GM13977 (cell line): ENCODE results near the gene FCRLA.

ENCODE experiments used
- DNase-seq: peaks from one replicate; pipeline ENCODE4 v3.0.0; 2012; ENCODE audit warnings: low spot score
- CTCF ChIP-seq: IDR thresholded peaks from 2 replicates; pipeline ENCODE4 v1.5.1; 2012; ENCODE audit warnings: mild to moderate bottlenecking, control low read depth; ENCODE audit not compliant: insufficient read depth; ENCODE audit errors: extremely low read depth, missing control alignments
- in situ Hi-C: fragments of 300-500 bp; cut with MboI; formaldehyde crosslinking; loops from one replicate; pipeline ENCODE4 v1.12.0; 2022; ENCODE audit warnings: low sequenced_read_pairs, low pct_unique_long_range_greater_than_20kb, mixed read lengths, inconsistent platforms; ENCODE audit not compliant: unreplicated experiment

FCRLA gene

GRCh38 chr1:161722406-161722805 is 15.4 kb downstream of the FCRLA start:
- no peak for DNase-seq

DNA sequence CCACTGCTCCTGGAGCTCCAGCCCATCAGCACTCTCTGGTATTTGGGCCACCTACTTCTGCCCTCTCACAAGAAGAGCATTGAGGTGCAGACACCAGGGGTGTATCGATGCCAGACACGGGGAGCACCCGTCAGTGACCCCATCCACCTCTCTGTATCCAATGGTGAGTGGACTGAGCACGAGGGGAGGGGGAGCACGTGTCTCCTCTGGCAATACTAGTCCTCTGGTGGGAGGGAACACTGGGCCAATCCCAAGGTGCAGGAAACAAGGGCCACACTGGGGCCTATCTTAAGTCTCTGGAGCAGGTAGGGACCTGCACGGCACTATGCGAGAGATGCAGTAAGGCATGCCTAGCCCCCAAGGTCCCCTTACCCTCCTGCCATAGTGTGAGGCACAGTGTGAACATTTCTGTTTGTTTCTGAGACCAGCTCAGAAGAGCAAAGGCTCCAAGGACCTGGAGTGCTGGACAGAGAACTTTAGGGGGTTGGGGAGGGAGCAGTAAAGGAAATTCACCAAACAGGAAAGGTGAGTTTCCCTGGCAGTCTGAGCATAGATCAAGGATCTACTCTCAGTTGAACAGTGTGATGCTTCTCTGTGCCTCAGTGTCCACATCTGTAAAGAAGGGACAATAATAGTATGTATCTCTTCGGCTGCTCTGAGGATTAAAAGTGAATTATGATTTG is 16.6 kb downstream of the FCRLA start:
- in situ Hi-C loops, result loop anchor here (25.0 kb wide), 1 partner anchor 536 kb away; the partner anchor contains the start of genes ADAMTS4 and B4GALT3

More at GRCh38 chr1:161722406-161722805, 15.4 kb downstream of the FCRLA start:
- TF ChIP-seq CTCF, result no peak
- in situ Hi-C loops, result loop anchor here (25.0 kb wide), 1 partner anchor 535 kb away; the partner anchor contains the start of genes ADAMTS4 and B4GALT3

GRCh38 chr1:161725258-161725907 is 18.4 kb downstream of the FCRLA start:
- peak; percentile 22 for DNase-seq
- in situ Hi-C loops, result loop anchor here (25.0 kb wide), 1 partner anchor 88 kb away; the partner anchor contains the start of gene FCGR3B

More for the DNA sequence above, 16.6 kb downstream of the FCRLA start:
- TF ChIP-seq CTCF, result no peak
- no peak for DNase-seq

DNA sequence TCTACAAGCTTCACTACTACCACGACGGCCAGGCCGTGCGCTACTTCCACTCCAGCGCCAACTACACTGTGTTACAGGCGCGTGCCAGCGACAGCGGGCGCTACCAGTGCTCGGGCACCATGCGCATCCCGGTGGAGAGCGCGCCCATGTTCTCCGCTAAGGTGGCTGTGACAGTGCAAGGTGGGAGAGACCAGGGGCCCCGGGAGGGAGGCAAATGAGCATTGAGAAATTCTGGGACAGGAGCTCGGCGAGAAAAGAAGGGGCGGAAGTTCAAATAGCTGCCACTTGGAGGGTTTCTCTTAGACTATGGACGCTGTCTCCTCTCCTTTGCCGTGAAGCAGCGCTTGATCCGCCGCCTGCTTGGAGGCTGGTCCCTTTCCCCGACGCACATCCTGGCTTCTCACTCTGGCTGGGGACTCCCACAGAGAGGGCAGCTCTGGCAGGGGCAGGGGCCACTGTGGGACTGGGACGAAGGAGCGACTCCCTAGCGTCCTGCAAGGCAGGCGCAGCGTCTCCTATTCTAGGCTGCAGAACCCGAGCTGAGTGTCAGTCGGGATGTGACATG is 19.0 kb downstream of the FCRLA start:
- no peak for TF ChIP-seq CTCF
- in situ Hi-C loops, result loop anchor here (25.0 kb wide), 1 partner anchor 89 kb away; the partner anchor contains the start of gene FCGR3B
- DNase-seq, result peak; percentile 38

- no peak for TF ChIP-seq CTCF
- DNase-seq, result peak; percentile 87
- in situ Hi-C loops, result loop anchor here (25.0 kb wide), 1 partner anchor 89 kb away; the partner anchor contains the start of gene FCGR3B
Measured at GRCh38 chr1:161726473-161727255, 19.6 kb downstream of the FCRLA start.

DNA sequence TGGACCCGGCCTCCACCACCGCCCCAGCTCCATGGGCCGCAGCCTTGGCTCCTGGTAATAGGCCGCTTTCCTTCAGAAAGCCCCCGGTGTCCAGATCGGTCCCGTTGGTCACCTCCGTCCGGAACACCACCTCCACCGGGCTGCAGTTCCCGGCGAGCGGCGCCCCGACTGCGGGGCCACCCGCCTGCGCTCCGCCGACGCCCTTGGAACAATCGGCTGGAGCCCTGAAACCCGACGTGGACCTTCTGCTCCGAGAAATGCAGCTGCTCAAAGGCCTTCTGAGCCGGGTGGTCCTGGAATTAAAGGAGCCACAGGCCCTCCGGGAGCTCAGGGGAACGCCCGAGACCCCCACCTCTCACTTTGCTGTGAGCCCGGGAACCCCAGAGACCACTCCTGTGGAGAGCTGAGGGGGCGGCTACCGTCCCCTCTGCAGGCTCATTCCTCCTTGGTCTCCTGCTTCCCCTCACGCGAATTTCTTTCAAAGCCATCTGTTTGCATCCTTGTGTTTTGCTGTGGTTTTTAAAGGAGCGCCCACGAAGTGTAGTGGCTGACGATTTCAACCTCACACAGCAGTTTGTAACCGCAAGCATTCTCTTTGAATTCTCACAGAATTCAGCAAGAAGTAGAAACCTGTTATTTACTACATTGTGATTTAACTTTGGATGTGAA is 20.4 kb downstream of the FCRLA start:
- in situ Hi-C loops, result loop anchor here (25.0 kb wide), 1 partner anchor 90 kb away; the partner anchor contains the start of gene FCGR3B
- TF ChIP-seq CTCF, result no peak
- DNase-seq, result peak; percentile 26
